GM12878 (cell line): Measurements from ENCODE around the gene NPM1. TPM values are rescaled to one million over a fixed set of nuclear protein-coding genes. Genes with fewer than 3 reads are reported as not detected.

Source experiments
- ATF2 ChIP-seq: IDR thresholded peaks from 2 replicates; pipeline ENCODE4 v1.6.1; 2012; ENCODE audit warnings: low read length, inconsistent platforms
- CUX1 ChIP-seq: IDR thresholded peaks from 2 replicates; pipeline ENCODE4 v1.6.1; 2012; ENCODE audit warnings: improper control_type of control experiment, low read depth, low read length; ENCODE audit not compliant: insufficient replicate concordance
- YY1 ChIP-seq: IDR thresholded peaks from 2 replicates; pipeline ENCODE4 v1.6.1; 2011; ENCODE audit warnings: low read depth, mild to moderate bottlenecking, low read length
- ZBTB11 ChIP-seq: fragments of 450-650 bp; formaldehyde crosslinking; IDR thresholded peaks from 2 replicates; pipeline ENCODE4 v1.5.0; 2022; ENCODE audit warnings: mild to moderate bottlenecking, missing genetic modification characterization
- ZZZ3 ChIP-seq: IDR thresholded peaks from 2 replicates; pipeline ENCODE4 v1.6.1; 2011; ENCODE audit warnings: low read depth; ENCODE audit not compliant: control insufficient read depth, insufficient read length
- polyA plus RNA-seq, 11 experiments: library from polyadenylated mRNA; depleted of rRNA in 4 of 11; unstranded in 6 of 11; stranded (reverse) in 5 of 11; fragments of >200 nt; fragmentation: Nextera tagmentation in 4 of 11; fragmentation: Illumina TruSeq in 1 of 11; extraction: Ambion mirVana in 4 of 11; extraction: Trizol in 1 of 11; gene quantifications; 1 replicate in 1 of 11; 2 replicates in 10 of 11; pipeline versions ENCODE4 v1.2.1 to v1.2.3, GENCODE V29; 2011 to 2016; ENCODE audit warnings: inconsistent platforms in 2 of 11, missing spikeins in 2 of 11, low read depth in 1 of 11
- total RNA-seq, 4 experiments: library from RNA; depleted of rRNA in 3 of 4; stranded (reverse); fragments of >200 nt in 3 of 4; fragmentation: Illumina TruSeq in 1 of 4; extraction: Trizol in 1 of 4; gene quantifications; 2 replicates each; pipeline versions ENCODE4 v1.2.1 to v1.2.3, GENCODE V29; 2013 to 2021

Gene NPM1
- total and polyA plus RNA-seq, 10 of the 15 experiments (the other 5 are each of a cell fraction or from before 2014, with no cell fraction given), result 1,843 to 5,466 (median 2,866) TPM

GRCh38 chr5:171416160-171417049, 28.8 kb downstream of the NPM1 start (continued):
- TF ChIP-seq ZBTB11 (CRISPR knock-in tag) (no peak), CUX1 (no peak), YY1 (no peak), ATF2 (no peak), ZZZ3 (no peak)
